SU-DHL-6 (cell line): ENCODE results near the gene PSMA4.

Source experiments
- H2AFZ ChIP-seq: fragments of 200-600 bp; sonication (generic); 2 replicates; pipeline ENCODE4 v1.6.1; 2014; ENCODE audit warnings: low read depth, mild to moderate bottlenecking, moderate library complexity, mixed read lengths, antibody characterized with exemption, low read length; ENCODE audit not compliant: severe bottlenecking
- H3F3A ChIP-seq: fragments of 200-600 bp; shearing (Covaris generic); 2 replicates; pipeline ENCODE4 v1.6.0; 2016; ENCODE audit warnings: antibody characterized with exemption, mild to moderate bottlenecking; ENCODE audit not compliant: insufficient read depth
- H3K27ac ChIP-seq: fragments of 200-600 bp; sonication (generic); 2 replicates; pipeline ENCODE4 v1.5.1; 2016; ENCODE audit warnings: low read depth, mild to moderate bottlenecking, low read length, moderate library complexity, mixed read lengths
- H3K27me3 ChIP-seq: fragments of 200-600 bp; sonication (generic), shearing (Covaris generic); 2 replicates; pipeline ENCODE4 v1.6.0; 2014; ENCODE audit warnings: mild to moderate bottlenecking, low read length
- H3K36me3 ChIP-seq: fragments of 200-600 bp; sonication (generic); 2 replicates; pipeline ENCODE4 v1.6.1; 2014; ENCODE audit warnings: mild to moderate bottlenecking, low read length, mixed read lengths
- H3K4me2 ChIP-seq: fragments of 300-600, 200-600 bp; shearing (Covaris generic), sonication (generic); 2 replicates; pipeline ENCODE4 v1.6.0; 2014; ENCODE audit warnings: low read length, low read depth, mild to moderate bottlenecking; ENCODE audit not compliant: poor library complexity, severe bottlenecking
- H3K4me3 ChIP-seq: fragments of 200-600 bp; sonication (generic); 2 replicates; pipeline ENCODE4 v1.5.1; 2014; ENCODE audit warnings: antibody characterized with exemption, low read length, mild to moderate bottlenecking, mixed read lengths; ENCODE audit not compliant: insufficient read depth, poor library complexity, severe bottlenecking
- H3K79me2 ChIP-seq: fragments of 200-600 bp; sonication (generic); 2 replicates; pipeline ENCODE4 v1.6.1; 2014; ENCODE audit warnings: mild to moderate bottlenecking, low read length, moderate library complexity; ENCODE audit not compliant: insufficient read depth
- H3K9ac ChIP-seq: fragments of 200-600 bp; sonication (generic); 2 replicates; pipeline ENCODE4 v1.7.0; 2014; ENCODE audit warnings: mild to moderate bottlenecking, low read length
- H3K9me2 ChIP-seq: fragments of 200-600 bp; sonication (generic); replicated peaks from 2 replicates; pipeline ENCODE4 v1.6.1; 2014; ENCODE audit warnings: low read length; ENCODE audit not compliant: insufficient read depth
- H3K9me3 ChIP-seq: fragments of 200-600 bp; sonication (generic); 2 replicates; pipeline ENCODE4 v1.6.1; 2014; ENCODE audit warnings: low read length, mixed read lengths; ENCODE audit not compliant: insufficient read depth
- H4K20me1 ChIP-seq: fragments of 200-600 bp; sonication (generic); 2 replicates; pipeline ENCODE4 v1.6.1; 2014; ENCODE audit warnings: low read depth, mild to moderate bottlenecking, antibody characterized with exemption, low read length, moderate library complexity, mixed read lengths
- EZH2phosphoT487 ChIP-seq: fragments of 200-600 bp; sonication (generic), shearing (Covaris generic); conservative IDR thresholded peaks from 2 replicates; pipeline ENCODE4 v1.6.1; 2018; ENCODE audit warnings: mild to moderate bottlenecking, antibody characterized with exemption, low read length, moderate library complexity, mixed read lengths
- TF ChIP-seq, protein P1 (sequence below): fragments of 200-600 bp; sonication (generic); IDR thresholded peaks from one replicate; pipeline ENCODE4 v1.5.1; 2017; ENCODE audit warnings: antibody characterized with exemption, mild to moderate bottlenecking, low read length, moderate library complexity; ENCODE audit not compliant: insufficient read depth, poor library complexity, severe bottlenecking

PSMA4 gene

DNA sequence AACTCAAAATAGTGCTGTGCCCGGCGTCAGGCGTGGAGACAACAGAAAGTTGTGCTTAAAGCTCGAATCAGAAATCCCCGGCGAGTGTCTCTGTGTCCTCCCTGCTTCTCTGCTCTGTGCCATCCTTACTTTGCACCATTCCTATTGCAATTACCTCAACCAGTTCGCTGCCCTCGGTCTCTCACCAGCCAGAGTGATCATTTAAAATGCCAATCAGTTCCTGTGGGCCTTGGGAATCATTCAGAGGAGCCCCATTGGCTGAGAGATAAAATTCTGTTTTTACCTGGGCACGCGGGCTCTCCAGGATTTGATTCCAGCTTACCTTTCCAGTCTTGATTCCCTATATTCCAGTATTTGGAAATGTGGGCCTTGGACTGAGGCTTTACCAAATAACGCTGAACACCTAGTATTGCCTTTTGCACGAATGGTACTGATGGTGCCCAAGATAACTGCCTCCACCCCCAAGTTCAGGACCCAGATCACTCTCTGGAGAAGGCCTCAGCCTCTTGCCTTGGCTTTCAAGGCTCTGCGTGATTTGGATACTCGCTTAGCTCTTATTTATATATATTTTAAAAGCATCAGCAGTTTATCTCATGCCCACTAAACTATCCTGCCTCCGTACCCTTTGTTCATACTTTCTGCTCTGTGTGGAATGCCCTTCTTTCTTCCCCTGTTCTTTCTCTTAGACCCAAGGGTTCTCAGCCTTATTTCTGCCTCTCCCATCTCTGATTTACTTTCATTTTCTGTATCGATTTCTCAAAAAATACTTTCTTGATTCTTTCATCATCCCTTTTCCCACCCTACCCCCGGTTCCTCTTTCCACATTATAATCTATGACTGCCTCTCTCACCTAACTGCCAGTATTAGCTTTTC, 863 bp downstream of the PSMA4 start:
- TF ChIP-seq, protein P1, sequence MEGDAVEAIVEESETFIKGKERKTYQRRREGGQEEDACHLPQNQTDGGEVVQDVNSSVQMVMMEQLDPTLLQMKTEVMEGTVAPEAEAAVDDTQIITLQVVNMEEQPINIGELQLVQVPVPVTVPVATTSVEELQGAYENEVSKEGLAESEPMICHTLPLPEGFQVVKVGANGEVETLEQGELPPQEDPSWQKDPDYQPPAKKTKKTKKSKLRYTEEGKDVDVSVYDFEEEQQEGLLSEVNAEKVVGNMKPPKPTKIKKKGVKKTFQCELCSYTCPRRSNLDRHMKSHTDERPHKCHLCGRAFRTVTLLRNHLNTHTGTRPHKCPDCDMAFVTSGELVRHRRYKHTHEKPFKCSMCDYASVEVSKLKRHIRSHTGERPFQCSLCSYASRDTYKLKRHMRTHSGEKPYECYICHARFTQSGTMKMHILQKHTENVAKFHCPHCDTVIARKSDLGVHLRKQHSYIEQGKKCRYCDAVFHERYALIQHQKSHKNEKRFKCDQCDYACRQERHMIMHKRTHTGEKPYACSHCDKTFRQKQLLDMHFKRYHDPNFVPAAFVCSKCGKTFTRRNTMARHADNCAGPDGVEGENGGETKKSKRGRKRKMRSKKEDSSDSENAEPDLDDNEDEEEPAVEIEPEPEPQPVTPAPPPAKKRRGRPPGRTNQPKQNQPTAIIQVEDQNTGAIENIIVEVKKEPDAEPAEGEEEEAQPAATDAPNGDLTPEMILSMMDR = no peak
- TF ChIP-seq EZH2phosphoT487 = no peak
- no peaks in the 10 kb centered on the region for H3K9me2 ChIP-seq
- 0 out of 2 replicates have a peak, but pooled peaks cover 9% of the 10 kb centered on the region for H4K20me1 ChIP-seq
- peaks cover 32% of the 10 kb centered on the region for H3K79me2 ChIP-seq
- H3K4me3 ChIP-seq = peak overlapping the region; percentile 86
- peaks cover 36% of the 10 kb centered on the region for H3K36me3 ChIP-seq
- no peaks in the 10 kb centered on the region for H3K9me3 ChIP-seq
- no peaks in the 10 kb centered on the region for H3F3A ChIP-seq
- peak overlapping the region; percentile 86 for H3K9ac ChIP-seq
- peak overlapping the region; percentile 67 for H3K27ac ChIP-seq
- H2AFZ ChIP-seq = peak overlapping the region; percentile 84
- H3K27me3 ChIP-seq = no peaks in the 10 kb centered on the region
- H3K4me2 ChIP-seq = peak overlapping the region; percentile 95

DNA sequence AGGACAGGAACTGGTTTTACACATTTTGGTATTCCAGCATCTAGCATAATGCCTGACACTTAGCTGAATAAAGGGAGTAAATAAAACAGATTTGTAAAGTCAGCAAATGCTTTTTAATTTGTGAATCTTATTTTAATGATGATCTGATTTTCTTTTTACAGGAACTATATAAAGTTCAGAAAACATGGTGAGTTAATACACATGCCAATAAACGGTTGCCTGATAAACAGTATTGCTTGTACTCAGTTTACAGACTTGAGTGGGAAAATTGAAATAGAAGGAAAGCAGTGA, 1.4 kb downstream of the PSMA4 start:
- 0 out of 2 replicates have a peak, but pooled peaks cover 9% of the 10 kb centered on the region for H4K20me1 ChIP-seq
- no peaks in the 10 kb centered on the region for H3K9me3 ChIP-seq
- peak overlapping the region; percentile 86 for H3K9ac ChIP-seq
- no peaks in the 10 kb centered on the region for H3K9me2 ChIP-seq
- peak overlapping the region; percentile 95 for H3K4me2 ChIP-seq
- no peak overlapping the region for H3K27ac ChIP-seq
- no peak overlapping the region for H2AFZ ChIP-seq
- TF ChIP-seq EZH2phosphoT487 = no peak
- TF ChIP-seq, protein P1 = no peak
- H3K27me3 ChIP-seq = no peaks in the 10 kb centered on the region
- peaks cover 36% of the 10 kb centered on the region for H3K36me3 ChIP-seq
- H3F3A ChIP-seq = no peaks in the 10 kb centered on the region
- H3K4me3 ChIP-seq = peak overlapping the region; percentile 86
- peaks cover 32% of the 10 kb centered on the region for H3K79me2 ChIP-seq

DNA sequence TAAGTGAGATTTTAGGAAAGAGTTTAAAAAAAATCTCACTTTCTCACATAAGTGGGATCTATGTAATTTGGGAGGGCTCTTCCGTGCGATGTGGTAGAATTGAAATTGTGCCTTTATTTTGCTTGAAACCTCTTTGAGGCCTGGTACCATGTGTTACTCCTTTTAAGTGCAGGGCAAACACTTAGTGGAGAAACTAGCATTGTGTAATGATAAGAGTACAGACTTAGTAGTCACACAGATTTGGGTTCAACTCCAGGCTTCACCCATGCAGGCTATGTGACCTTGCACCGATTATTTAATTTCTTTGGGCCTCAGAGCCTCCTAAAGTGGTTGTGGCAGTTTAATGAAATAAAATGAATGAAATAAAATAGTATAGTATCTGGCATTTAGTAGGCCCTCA, 2.4 kb downstream of the PSMA4 start:
- Histone ChIP-seq H3K36me3 (peaks cover 41% of the 10 kb centered on the region), H3F3A (no peaks in the 10 kb centered on the region), H3K4me2 (no peak overlapping the region), H3K9ac (no peak overlapping the region), H3K79me2 (peaks cover 32% of the 10 kb centered on the region), H3K9me3 (no peaks in the 10 kb centered on the region), H3K9me2 (no peaks in the 10 kb centered on the region), H4K20me1 (0 out of 2 replicates have a peak, but pooled peaks cover 9% of the 10 kb centered on the region), H3K27ac (no peak overlapping the region), H3K4me3 (no peak overlapping the region), H3K27me3 (no peaks in the 10 kb centered on the region), H2AFZ (no peak overlapping the region)
- TF ChIP-seq, protein P1 = no peak
- TF ChIP-seq EZH2phosphoT487 = no peak
